D721Med (cell line): ENCODE data around the gene NUDT7.

Experiments used
- DNase-seq: peaks from one replicate; pipeline ENCODE4 v3.0.0; 2011; ENCODE audit warnings: low spot score; ENCODE audit not compliant: insufficient read length
- FAIRE-seq: peaks from 2 replicates; lab custom pipeline; 2011; peaks lifted over from hg19 to GRCh38; lab: Jason Lieb, UNC
- CTCF ChIP-seq: IDR thresholded peaks from 2 replicates; pipeline ENCODE4 v1.5.1; 2012; ENCODE audit warnings: mild to moderate bottlenecking, control low read depth; ENCODE audit not compliant: insufficient read depth; ENCODE audit errors: missing control alignments

The NUDT7 gene

DNA sequence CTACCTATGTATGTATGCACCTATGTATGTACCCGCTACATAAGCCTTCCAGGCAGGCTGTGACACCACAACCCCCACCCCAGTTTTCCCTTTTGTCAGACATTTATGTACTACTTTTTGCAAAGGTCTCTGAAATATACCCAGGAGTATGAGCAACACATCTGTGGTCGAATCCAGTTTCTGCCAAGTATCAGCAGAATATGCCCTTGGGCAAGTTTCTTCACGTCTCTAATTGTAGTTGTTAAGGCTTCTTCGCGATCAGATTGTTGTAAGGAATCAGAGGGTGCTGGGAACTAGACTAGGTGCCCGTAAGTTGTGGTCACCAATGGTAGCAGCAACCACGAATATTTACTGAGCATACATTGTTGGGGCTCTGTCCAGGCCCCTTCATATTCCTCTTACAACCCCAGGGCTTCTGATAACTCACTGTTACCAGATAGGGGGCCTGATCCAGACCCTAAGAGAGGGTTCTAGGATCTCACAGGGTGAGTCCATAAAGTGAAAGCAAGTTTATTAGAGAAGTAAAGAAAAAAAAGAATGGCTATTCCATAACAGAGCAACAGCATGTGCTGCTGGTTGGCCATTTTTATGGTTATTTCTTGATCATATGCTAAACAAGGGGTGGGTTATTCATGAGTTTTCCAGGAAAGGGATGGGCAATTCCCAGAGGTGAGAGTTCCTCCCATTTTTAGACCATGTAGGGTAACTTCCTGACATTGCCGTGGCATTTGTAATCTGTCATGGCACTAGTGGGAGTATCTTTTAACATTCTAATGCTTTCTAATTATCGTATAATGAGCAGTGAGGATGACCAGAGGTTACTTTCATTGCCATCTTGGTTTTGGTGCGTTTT is 16.6 kb downstream of the NUDT7 start:
- no peak for FAIRE-seq
- DNase-seq, result no peak
- TF ChIP-seq CTCF, result no peak

DNA sequence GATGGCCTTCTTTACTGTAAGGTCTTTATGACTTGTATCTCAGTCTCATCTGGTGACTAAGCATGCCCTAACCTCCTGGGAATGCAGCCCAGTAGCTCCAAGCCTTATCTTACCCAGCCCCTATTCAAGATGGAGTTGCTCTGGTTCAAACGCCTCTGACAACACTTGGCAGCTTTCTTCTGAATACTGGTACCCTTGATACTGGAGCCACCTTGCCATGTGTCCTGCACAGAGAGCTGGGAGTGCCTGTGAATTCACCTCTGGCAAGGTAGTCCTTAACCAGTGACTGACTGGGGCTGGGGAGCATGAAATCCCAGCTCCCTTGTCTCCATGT is 17.2 kb downstream of the NUDT7 start:
- DNase-seq, result no peak
- FAIRE-seq, result no peak

DNA sequence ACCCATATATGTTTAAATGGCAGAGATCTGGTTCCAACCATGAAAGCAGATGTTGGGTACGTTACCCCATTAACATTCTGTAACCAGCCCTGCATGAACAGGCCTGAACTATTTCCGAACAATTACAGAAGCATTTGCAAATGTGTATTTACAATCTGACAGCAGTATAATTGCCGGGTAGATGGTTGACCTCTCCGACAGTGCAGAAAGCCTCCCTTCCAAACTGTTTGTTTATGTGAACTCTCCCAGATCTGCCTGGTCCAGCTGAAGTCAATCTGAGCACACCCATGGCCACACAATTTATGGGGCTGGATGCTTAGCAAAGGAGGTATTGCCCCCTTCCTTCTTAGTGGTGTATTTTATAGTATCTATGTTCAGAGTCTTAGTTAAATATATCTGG is 21.8 kb downstream of the NUDT7 start:
- no peak for FAIRE-seq
- no peak for TF ChIP-seq CTCF

More for the DNA sequence above, 17.2 kb downstream of the NUDT7 start:
- TF ChIP-seq CTCF, result no peak

GRCh38 chr16:77745972-77746371 is 23.7 kb downstream of the NUDT7 start:
- no peak for TF ChIP-seq CTCF
- FAIRE-seq (no peak), DNase-seq (no peak)

More for the DNA sequence above, 21.8 kb downstream of the NUDT7 start:
- no peak for DNase-seq

- FAIRE-seq, result no peak
Measured at GRCh38 chr16:77748421-77749005, 26.2 kb downstream of the NUDT7 start.

GRCh38 chr16:77749415-77749814 is 27.1 kb downstream of the NUDT7 start:
- DNase-seq, result no peak
- no peak for TF ChIP-seq CTCF
- FAIRE-seq, result no peak

More at GRCh38 chr16:77748421-77749005, 26.2 kb downstream of the NUDT7 start:
- DNase-seq, result no peak
- TF ChIP-seq CTCF, result no peak

DNA sequence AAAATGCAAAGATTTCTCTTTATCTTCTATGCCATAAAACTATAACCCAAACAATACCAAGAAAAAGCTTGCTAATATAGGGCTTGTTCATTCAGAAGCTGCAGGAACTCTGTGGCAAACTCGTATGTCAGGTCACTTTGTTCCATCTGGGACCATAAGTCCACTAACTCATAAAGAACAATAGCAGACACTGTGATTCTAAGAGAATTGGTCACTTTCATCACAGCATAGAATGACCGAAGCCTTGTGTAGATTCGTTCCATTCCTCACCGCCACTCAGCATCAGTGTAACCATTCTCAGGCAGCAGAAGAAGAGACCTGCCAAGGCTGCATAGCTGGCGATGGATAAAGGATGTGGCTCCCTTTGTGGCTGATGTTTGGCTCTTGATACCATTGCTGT is 35.7 kb downstream of the NUDT7 start:
- TF ChIP-seq CTCF, result no peak
- FAIRE-seq, result no peak
- DNase-seq, result no peak
